H9 (cell line): ENCODE results near the gene PRDM13. TPM values are rescaled to one million over a fixed set of nuclear protein-coding genes. Genes with fewer than 3 reads are reported as not detected.

Experiments
- DNase-seq: peaks from one replicate; pipeline ENCODE4 v3.0.0-alpha.2; 2017
- H2AFZ ChIP-seq: one replicate; pipeline ENCODE4 v1.6.1; 2013; ENCODE audit warnings: mild to moderate bottlenecking, low read length, control low read depth, moderate library complexity
- H2AK5ac ChIP-seq: 2 replicates; pipeline ENCODE4 v1.6.1; 2013; ENCODE audit warnings: low read length, control low read depth, mixed read lengths; ENCODE audit not compliant: insufficient read length
- H2BK120ac ChIP-seq: one replicate; pipeline ENCODE4 v1.6.1; 2013; ENCODE audit warnings: low read depth, mild to moderate bottlenecking, low read length, control low read depth, inconsistent platforms; ENCODE audit not compliant: poor library complexity, severe bottlenecking
- H2BK12ac ChIP-seq: 2 replicates; pipeline ENCODE4 v1.6.1; 2013; ENCODE audit warnings: low read length, control low read depth, mixed read lengths, low read depth; ENCODE audit not compliant: insufficient read length
- H2BK15ac ChIP-seq: 2 replicates; pipeline ENCODE4 v1.6.1; 2013; ENCODE audit warnings: low read depth, low read length, control low read depth
- H2BK20ac ChIP-seq: one replicate; pipeline ENCODE4 v1.6.1; 2013; ENCODE audit warnings: low read depth, mild to moderate bottlenecking, low read length, control low read depth, inconsistent platforms; ENCODE audit not compliant: poor library complexity, severe bottlenecking
- H2BK5ac ChIP-seq: 2 replicates; pipeline ENCODE4 v1.6.1; 2013; ENCODE audit warnings: low read length, control low read depth, mixed read lengths; ENCODE audit not compliant: insufficient read length
- H3K14ac ChIP-seq: 2 replicates; pipeline ENCODE4 v1.6.1; 2013; ENCODE audit warnings: low read length, control low read depth; ENCODE audit not compliant: insufficient read depth
- H3K18ac ChIP-seq: 2 replicates; pipeline ENCODE4 v1.6.1; 2013; ENCODE audit warnings: low read depth, mild to moderate bottlenecking, mixed read lengths, low read length, control low read depth; ENCODE audit not compliant: insufficient read length
- H3K23ac ChIP-seq: 2 replicates; pipeline ENCODE4 v1.6.1; 2013; ENCODE audit warnings: low read length, control low read depth, mixed read lengths, low read depth; ENCODE audit not compliant: insufficient read length
- H3K23me2 ChIP-seq: 2 replicates; pipeline ENCODE4 v1.6.1; 2013; ENCODE audit warnings: low read depth, mild to moderate bottlenecking, mixed read lengths, low read length, control low read depth; ENCODE audit not compliant: insufficient read length, poor library complexity, severe bottlenecking
- H3K27ac ChIP-seq: 2 replicates; pipeline ENCODE4 v1.5.1; 2013; ENCODE audit warnings: low read length, control low read depth, mixed read lengths, low read depth; ENCODE audit not compliant: insufficient read length
- H3K27me3 ChIP-seq: 2 replicates; pipeline ENCODE4 v1.6.1; 2013; ENCODE audit warnings: low read length, control low read depth, inconsistent platforms; ENCODE audit not compliant: insufficient read depth
- H3K4ac ChIP-seq: 2 replicates; pipeline ENCODE4 v1.6.1; 2013; ENCODE audit warnings: low read depth, mild to moderate bottlenecking, control low read depth, inconsistent platforms, low read length, moderate library complexity
- H3K4me1 ChIP-seq: 2 replicates; pipeline ENCODE4 v1.6.1; 2013; ENCODE audit warnings: low read length, control low read depth, inconsistent platforms; ENCODE audit not compliant: insufficient read depth
- H3K4me2 ChIP-seq: 2 replicates; pipeline ENCODE4 v1.6.1; 2013; ENCODE audit warnings: low read length, control low read depth, mixed read lengths; ENCODE audit not compliant: insufficient read length, insufficient read depth
- H3K56ac ChIP-seq: 2 replicates; pipeline ENCODE4 v1.6.1; 2013; ENCODE audit warnings: low read depth, mild to moderate bottlenecking, mixed read lengths, low read length, control low read depth; ENCODE audit not compliant: insufficient read length
- H3K79me1 ChIP-seq: 2 replicates; pipeline ENCODE4 v1.6.1; 2013; ENCODE audit warnings: low read depth, mild to moderate bottlenecking, moderate library complexity, low read length, control low read depth, inconsistent platforms; ENCODE audit not compliant: insufficient read depth, poor library complexity, severe bottlenecking
- H3K79me2 ChIP-seq: 2 replicates; pipeline ENCODE4 v1.6.1; 2013; ENCODE audit warnings: low read length, control low read depth, inconsistent platforms; ENCODE audit not compliant: insufficient read depth
- H3K9ac ChIP-seq: 2 replicates; pipeline ENCODE4 v1.6.1; 2013; ENCODE audit warnings: low read length, control low read depth, mixed read lengths; ENCODE audit not compliant: insufficient read length; ENCODE audit errors: extremely low read depth
- H3K9me3 ChIP-seq: one replicate; pipeline ENCODE4 v1.6.1; 2013; ENCODE audit warnings: low read depth, low read length, inconsistent platforms; ENCODE audit not compliant: control insufficient read depth
- H3T11ph ChIP-seq: one replicate; pipeline ENCODE4 v1.6.1; 2013; ENCODE audit warnings: mild to moderate bottlenecking, low read length, control low read depth, inconsistent platforms
- H4K20me1 ChIP-seq: one replicate; pipeline ENCODE4 v1.6.1; 2013; ENCODE audit not compliant: control insufficient read depth, insufficient read length, insufficient read depth
- H4K5ac ChIP-seq: 2 replicates; pipeline ENCODE4 v1.6.1; 2013; ENCODE audit warnings: low read depth, mild to moderate bottlenecking, mixed read lengths, low read length, control low read depth; ENCODE audit not compliant: insufficient read length
- H4K8ac ChIP-seq: replicated peaks from 2 replicates; pipeline ENCODE4 v1.6.1; 2013; ENCODE audit warnings: low read length, control low read depth, mixed read lengths, low read depth; ENCODE audit not compliant: insufficient read length
- H4K91ac ChIP-seq: 2 replicates; pipeline ENCODE4 v1.6.1; 2013; ENCODE audit warnings: low read depth, mild to moderate bottlenecking, moderate library complexity, mixed read lengths, low read length, control low read depth; ENCODE audit not compliant: insufficient read length
- H3K27ac Mint-ChIP-seq, 3 experiments: 2 replicates in 2 of 3; 3 replicates in 1 of 3; pipeline ENCODE4 v1.8.0; 2020 to 2021; ENCODE audit warnings: mixed read lengths in 3 of 3, mild to moderate bottlenecking in 1 of 3, moderate library complexity in 1 of 3
- H3K27me3 Mint-ChIP-seq: 2 replicates; pipeline ENCODE4 v1.8.0; 2021; ENCODE audit warnings: low read depth, mild to moderate bottlenecking, moderate library complexity, mixed read lengths
- H3K36me3 Mint-ChIP-seq, 3 experiments: 2 replicates in 2 of 3; 3 replicates in 1 of 3; pipeline ENCODE4 v1.8.0; 2020 to 2021; ENCODE audit warnings: low read depth in 3 of 3, mixed read lengths in 3 of 3; ENCODE audit not compliant: insufficient read depth in 1 of 3
- H3K4me1 Mint-ChIP-seq, 2 experiments: 2 replicates each; pipeline ENCODE4 v1.8.0; 2020; ENCODE audit warnings: mixed read lengths in 2 of 2
- H3K4me3 Mint-ChIP-seq, 2 experiments: 2 replicates in 1 of 2; 3 replicates in 1 of 2; pipeline ENCODE4 v1.8.0; 2020 to 2021; ENCODE audit warnings: mild to moderate bottlenecking in 2 of 2, mixed read lengths in 2 of 2, moderate library complexity in 1 of 2
- H3K9me3 Mint-ChIP-seq, 2 experiments: 2 replicates in 1 of 2; 3 replicates in 1 of 2; pipeline ENCODE4 v1.8.0; 2020; ENCODE audit warnings: mild to moderate bottlenecking in 2 of 2, mixed read lengths in 2 of 2, moderate library complexity in 1 of 2
- WGBS: extraction: QIAGEN DNeasy Blood & Tissue Kit; methylation state at CpG from one replicate; pipeline ENCODE4 v1.1.7; 2013; ENCODE audit warnings: missing lambda C conversion rate, low lambda C conversion rate, mixed read lengths; ENCODE audit not compliant: insufficient read length; ENCODE audit errors: extremely low coverage; 5-methylcytosine and 5-hydroxymethylcytosine counted together
- total RNA-seq: library from RNA; stranded (reverse); gene quantifications from 2 replicates; pipeline ENCODE4 v1.2.1, GENCODE V29; 2021
- TF ChIP-seq, protein P1 (sequence below): fragments of 200-600 bp; sonication (generic); conservative IDR thresholded peaks from 3 replicates; pipeline ENCODE4 v1.8.0; 2021; ENCODE audit warnings: antibody characterized with exemption, mild to moderate bottlenecking

The PRDM13 gene
- total RNA-seq, 1 experiment from 2014 or later = not detected

DNA sequence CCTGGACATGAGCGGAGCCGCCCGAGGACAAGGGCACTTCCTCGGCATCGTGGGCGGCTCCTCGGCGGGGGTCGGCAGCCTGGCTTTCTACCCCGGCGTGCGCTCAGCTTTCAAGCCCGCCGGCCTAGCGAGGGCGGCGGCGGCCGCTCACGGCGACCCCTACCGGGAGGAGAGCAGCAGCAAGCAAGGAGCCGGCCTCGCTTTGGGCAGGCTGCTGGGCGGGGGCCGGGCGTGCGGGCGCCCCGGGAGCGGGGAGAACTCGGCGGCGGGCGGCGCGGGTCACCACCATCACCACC is 6.7 kb downstream of the PRDM13 start:
- H3K23me2 ChIP-seq = peaks cover 8% of the 10 kb centered on the region
- Mint-ChIP-seq H3K4me3 (peak overlapping the region; percentile 53 to 73; a peak in 3 of 5 replicates), H3K9me3 (peaks cover 5 to 12% of the 10 kb centered on the region in 2 experiments), H3K27ac (no peak overlapping the region), H3K36me3 (peaks cover 0 to 2% (median 0%) of the 10 kb centered on the region in 3 experiments; a peak in 4 of 7 replicates), H3K4me1 (peaks cover 11 to 37% of the 10 kb centered on the region in 2 experiments), H3K27me3 (peaks cover 99% of the 10 kb centered on the region)
- no peak overlapping the region for H3T11ph ChIP-seq
- no peak overlapping the region for H3K27ac ChIP-seq
- TF ChIP-seq, protein P1, sequence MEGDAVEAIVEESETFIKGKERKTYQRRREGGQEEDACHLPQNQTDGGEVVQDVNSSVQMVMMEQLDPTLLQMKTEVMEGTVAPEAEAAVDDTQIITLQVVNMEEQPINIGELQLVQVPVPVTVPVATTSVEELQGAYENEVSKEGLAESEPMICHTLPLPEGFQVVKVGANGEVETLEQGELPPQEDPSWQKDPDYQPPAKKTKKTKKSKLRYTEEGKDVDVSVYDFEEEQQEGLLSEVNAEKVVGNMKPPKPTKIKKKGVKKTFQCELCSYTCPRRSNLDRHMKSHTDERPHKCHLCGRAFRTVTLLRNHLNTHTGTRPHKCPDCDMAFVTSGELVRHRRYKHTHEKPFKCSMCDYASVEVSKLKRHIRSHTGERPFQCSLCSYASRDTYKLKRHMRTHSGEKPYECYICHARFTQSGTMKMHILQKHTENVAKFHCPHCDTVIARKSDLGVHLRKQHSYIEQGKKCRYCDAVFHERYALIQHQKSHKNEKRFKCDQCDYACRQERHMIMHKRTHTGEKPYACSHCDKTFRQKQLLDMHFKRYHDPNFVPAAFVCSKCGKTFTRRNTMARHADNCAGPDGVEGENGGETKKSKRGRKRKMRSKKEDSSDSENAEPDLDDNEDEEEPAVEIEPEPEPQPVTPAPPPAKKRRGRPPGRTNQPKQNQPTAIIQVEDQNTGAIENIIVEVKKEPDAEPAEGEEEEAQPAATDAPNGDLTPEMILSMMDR = peak; percentile 72
- H3K27me3 ChIP-seq = peaks cover 79% of the 10 kb centered on the region
- H3K18ac ChIP-seq = no peak overlapping the region
- H2BK120ac ChIP-seq = no peak overlapping the region
- no peak overlapping the region for H2BK5ac ChIP-seq
- H3K4me1 ChIP-seq = no peaks in the 10 kb centered on the region
- no peak overlapping the region for H3K4ac ChIP-seq
- peak overlapping the region; percentile 46 for H3K4me2 ChIP-seq
- no peak overlapping the region for H3K23ac ChIP-seq
- no peak overlapping the region for H4K91ac ChIP-seq
- no peak overlapping the region for H2BK12ac ChIP-seq
- no peaks in the 10 kb centered on the region for H3K79me2 ChIP-seq
- H4K20me1 ChIP-seq = no peaks in the 10 kb centered on the region
- H4K8ac ChIP-seq = no peak overlapping the region
- H2BK20ac ChIP-seq = no peak overlapping the region
- peak; percentile 84 for DNase-seq
- no peak overlapping the region for H3K14ac ChIP-seq
- H2BK15ac ChIP-seq = no peak overlapping the region
- H3K9me3 ChIP-seq = no peaks in the 10 kb centered on the region
- no peak overlapping the region for H3K9ac ChIP-seq
- WGBS = no CpG with 5 or more reads among the region's 37 CpGs
- no peaks in the 10 kb centered on the region for H3K79me1 ChIP-seq
- no peak overlapping the region for H4K5ac ChIP-seq
- no peak overlapping the region for H2AFZ ChIP-seq
- H3K56ac ChIP-seq = no peak overlapping the region
- H2AK5ac ChIP-seq = no peak overlapping the region
